Activated T-cell treated with anti-CD3 and anti-CD28 coated beads for 24 hours (primary cell): Measurements from ENCODE around the gene AGO1.
A peak's percentile ranks its signal among the peaks of the same experiment; 100 is the strongest.
"Not testable (repeated sequence)": the region's sequence is repeated elsewhere in the genome, so short reads cannot be mapped to it uniquely, and the experiment has no call there.

ENCODE experiments used
- DNase-seq: peaks from one replicate; pipeline ENCODE4 v3.0.0-alpha.2; 2020; ENCODE audit warnings: low read depth

AGO1 gene

DNA sequence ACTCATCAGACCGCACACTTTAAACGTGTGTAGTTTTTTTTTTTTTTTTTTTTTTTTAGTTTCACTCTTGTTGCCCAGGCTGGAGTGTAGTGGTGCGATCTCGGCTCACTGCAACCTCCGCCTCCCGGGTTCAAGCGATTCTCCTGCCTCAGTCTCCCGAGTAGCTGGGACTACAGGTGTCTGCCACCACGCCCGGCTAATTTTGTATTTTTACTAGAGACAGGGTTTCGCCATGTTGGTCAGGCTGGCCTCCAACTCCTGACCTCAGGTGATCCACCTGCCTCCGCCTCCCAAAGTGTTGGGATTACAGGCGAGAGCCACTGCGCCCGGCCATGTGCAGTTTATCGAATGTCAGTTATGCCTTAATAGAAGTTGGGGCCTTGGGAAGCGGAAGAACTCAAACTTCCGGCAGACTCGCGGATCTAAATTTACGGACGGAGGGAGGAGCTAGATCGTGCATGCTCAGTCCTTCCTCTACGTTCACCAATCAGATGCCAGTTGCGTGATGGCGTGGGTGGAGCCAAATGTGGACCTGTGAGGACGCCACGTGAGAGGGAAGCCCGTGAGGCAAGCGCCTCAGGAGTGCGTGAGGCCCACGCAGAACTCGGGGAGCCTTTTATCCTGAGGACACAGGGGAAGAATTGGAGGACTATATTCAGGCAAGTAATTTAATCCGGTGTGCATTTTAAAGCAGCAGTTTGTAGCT lies 13.6 kb upstream of the AGO1 start:
- DNase-seq = not testable (repeated sequence)

DNA sequence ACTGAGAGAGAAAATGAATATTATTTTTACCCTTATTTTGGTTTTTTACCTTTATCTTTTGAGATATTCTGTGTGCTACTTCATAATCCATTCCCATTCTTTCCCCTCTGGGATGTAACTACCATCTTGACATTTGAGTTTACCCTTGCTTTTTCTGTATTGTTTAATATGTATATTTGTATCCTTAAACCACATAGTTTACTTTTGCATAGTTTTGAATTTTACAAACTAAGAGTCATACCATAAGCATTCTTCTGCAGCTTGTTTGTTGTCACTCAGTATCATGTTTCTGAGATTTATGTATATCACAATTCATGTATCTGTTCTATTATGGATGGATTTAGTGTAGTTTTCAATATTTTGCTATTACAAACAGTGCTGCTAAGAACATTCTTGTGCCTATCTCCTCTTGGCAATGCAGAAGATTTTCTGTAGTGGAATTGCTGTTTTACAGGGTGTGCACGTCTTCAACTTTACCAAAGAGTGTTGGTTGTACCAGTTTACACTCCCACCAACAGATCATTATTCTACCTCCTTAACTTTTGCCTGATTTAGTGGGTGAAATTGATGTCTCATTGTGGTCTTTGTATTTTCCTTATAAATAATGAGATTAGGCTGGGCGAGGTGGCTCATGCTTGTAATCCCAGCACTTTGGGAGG lies 12.2 kb upstream of the AGO1 start:
- no peak for DNase-seq

DNA sequence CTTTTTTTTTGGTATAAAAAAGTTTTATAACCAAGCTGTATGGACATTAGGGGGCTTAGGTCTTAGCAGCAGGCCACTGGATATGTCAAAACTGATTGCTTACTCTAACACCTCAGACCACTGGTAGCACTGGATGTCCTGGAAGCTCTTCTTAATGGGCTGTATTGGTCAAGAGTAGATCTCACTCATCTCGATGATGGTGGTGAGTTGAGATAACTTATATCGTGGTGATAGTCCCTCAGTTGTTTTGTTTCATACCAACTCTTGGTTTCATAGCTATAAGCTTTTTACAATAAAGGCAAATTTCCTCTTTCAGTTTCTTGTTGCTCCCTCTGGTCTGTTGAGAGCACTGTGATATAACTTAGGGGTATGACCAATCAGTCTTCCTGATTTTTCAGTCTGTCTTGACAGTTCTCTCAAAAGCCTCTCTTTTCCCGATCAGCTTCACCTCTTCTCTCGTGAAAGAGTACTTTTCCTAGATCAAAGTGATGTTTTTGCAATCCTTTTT lies 9.7 kb upstream of the AGO1 start:
- DNase-seq = no peak

DNA sequence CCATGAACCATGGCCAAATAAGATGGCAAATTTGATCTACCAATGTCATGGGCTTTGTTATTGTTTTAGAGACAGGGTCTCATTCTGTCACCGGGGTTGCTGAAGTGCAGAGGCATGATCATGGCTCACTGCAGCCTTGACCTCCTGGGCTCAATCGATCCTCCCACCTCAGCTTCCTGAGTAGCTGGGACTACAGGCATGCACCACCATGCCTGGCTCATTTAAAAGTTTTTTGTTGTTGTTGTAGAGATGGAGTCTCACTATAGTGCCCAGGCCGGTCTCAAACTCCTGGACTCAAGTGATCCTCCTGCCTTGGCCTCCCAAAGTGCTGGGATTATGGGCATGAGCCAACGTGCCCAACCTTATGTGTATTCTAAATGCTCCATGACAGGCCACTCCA lies 8.9 kb upstream of the AGO1 start:
- not testable (repeated sequence) for DNase-seq

GRCh38 chr1:35876988-35877387 lies 6.0 kb upstream of the AGO1 start:
- no peak for DNase-seq

DNA sequence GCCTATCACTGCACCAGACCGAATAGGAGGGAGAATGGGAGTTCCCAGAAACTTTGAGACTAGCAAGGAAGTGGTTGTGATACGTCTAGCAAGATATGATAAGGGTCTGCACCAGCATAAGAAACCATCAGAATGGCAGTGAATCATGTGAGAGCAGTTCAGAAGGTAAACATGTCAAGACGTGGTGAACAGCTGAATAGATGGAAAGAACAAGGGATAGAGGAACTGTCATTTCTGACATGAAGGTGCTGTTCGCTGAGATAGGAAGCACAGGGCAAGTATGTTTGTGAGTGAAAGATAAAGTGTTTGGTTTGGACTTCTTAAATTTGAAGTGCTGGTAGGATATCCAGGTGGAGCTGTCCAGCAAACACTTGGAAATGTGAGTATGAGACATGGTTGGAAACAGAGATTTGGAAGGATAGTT lies 1.1 kb upstream of the AGO1 start:
- no peak for DNase-seq

DNA sequence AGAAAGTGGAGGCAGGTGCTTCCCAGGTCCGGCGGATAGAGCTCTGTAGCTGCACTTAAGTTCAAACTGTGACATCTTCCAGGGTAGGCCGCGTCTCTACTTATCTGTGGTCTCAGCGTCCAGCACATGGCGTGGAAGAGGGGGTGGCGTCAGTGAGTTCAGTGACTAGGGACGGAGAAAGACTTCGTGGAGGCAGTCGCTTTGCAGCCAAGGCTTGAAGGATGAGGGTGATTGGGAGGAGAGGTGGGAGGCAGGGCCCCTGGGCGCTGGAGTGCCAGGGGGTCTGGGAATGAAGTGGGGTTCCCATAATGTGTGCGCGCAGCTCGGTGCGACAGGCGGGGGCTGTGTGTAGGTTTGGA lies 444 bp upstream of the AGO1 start:
- no peak for DNase-seq

DNA sequence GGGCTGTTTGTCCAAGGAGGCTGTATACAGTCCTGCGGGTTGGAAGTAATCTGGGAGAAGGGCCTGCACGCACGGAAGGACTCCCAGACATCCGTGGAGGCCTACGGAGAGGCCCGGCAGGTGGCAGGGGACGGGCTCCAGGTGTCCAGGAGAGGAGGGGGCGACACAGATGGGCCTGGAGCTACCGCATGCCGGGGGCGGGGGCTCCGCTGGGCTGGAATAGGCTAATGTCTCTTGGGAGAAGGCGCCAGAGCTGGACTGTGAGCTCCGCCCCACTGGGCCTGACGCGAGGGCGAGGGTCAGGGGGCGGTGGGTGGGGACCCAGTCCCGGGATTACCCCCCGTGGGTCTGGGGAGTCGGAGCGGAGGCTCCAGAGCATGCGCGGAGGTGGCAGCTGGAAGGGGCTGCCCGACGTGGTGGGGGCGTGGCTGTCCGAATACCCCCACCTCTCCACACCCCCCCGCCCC lies 659 bp downstream of the AGO1 start:
- DNase-seq = peak; percentile 32

DNA sequence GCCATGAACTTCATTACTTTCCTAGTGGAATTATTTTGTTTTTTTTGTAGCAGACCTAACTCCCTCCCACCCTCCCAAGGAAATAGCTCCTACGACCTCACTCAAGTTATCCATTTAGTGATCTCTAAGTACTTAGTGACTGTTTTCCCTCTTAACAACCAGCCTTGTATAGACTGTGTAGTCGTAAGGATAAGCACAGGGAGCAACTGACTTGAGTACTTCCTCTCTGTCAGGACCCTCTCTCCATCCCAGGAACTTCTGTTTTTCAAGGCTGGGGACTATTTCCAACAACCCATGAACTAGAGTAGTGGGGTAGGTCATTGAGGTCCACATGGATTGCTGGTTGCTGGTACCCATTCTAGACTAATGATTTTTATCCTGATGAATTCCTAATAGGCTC lies 1.9 kb downstream of the AGO1 start:
- no peak for DNase-seq

DNA sequence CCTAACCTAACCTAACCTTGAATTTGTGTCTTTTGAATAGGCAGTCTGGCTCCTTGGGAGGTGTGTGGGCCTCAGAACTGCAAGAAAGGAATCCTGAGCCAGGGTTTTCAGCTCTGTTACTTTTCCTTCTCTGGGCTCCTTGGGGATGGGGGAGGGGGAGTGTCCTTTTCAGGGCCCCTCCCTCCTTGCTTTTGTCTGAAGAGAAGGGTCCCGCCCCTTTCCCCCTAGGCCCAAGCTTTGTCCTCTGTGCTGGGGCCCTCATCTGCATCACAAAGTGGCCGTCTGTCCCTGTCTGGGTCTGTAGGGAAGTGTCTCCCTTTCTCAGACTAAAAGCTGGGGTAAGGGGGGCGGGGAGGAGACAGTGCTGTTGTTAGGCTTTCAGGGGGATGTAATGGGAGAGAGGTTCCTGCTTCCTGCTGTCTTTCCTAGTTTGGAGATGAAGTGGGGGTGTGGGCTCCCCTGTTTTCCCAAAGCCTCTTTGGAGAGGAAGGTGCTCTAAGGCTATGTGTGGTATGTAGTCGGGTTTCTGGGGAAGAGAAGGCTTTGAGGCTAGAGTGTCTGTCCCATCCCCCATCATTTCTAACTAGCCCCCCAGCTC lies 3.1 kb downstream of the AGO1 start:
- no peak for DNase-seq

DNA sequence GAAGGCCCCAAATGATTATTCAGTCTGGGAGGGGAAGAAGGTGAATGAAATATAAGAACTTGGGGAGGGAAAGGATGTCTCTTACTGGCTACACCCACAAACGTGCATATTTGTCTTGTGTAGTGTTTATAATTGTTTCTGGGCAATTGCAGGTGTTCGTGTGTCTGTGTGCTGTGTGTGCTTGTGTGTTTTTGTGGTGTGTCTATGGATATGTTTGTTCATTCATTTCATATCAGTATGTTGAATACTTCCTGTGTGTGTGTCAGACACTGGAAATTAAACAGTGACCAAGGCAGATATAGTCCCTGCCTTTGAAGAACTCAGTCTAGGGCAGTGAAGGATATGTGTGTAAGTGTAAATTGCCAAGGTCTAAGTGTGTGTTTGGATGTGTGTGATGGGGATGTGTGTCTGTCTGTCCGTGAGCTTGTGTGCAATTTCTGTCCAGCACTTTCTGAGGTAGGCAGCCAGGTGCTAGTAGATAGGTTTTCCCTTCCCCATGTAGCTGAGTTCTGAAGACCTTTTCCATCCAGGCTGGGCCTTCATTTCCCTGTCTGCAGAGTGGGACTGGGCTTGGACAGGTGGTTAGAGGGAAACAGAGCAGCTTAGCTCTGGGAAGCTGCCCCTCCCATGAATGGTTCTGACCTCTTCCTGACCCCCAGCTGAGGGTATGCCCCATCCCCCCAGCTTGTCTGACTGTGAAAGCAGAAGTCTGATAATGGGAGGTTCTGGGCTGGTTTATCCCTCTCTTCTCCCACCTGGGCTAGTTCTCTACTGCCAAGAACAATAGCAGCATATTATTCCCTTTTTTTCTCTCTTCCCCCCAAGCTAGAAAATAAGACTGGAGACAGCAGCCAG lies 3.8 kb downstream of the AGO1 start:
- DNase-seq = no peak

DNA sequence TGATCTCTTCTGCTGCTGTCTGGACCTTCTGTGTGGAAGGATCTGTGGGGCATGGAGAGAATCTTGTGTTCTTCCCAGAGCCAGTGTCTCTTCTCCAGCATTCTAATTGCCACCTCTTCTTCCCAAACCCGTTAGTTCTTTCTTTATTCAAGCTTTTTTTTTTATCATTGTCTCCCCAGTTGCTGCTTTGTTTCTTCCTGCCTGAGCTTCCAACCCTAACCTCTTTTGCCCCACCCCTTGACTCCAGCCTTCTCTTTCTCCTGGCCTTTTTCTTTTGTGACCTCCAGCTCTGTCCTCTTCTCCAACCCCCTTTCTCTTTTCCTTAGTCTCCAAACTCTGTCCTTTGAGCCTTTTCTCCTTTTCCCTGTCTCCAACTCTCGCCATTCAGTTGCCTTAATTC lies 4.5 kb downstream of the AGO1 start:
- no peak for DNase-seq

DNA sequence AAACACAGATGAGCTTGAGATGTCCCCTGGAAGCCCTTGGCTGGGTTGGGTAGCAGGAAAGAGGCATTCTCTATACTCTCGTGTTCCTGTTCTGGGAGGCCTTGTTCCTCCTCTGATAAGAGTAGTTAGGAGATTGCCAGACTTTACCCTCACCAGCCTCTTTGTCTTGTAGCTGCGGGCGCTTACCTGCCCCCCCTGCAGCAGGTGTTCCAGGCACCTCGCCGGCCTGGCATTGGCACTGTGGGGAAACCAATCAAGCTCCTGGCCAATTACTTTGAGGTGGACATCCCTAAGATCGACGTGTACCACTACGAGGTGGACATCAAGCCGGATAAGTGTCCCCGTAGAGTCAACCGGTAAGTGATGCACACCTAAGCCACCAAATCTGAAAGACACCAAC lies 5.2 kb downstream of the AGO1 start:
- DNase-seq = no peak

DNA sequence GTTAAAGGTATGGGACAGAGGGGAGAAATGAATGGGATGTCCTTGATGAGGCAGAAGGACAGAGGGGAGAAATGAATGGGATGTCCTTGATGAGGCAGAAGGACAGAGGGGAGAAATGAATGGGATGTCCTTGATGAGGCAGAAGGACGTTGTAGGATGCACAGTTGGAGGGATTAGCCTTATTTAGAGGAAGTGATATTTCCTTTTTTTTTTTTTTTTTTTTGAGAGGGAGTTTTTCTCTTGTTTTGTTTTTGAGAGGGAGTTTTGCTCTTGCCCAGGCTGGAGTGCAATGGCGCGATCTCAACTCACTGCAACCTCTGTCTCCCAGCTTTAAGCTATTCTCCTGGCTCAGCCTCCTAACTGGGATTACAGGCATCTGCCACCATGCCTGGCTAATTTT lies 6.0 kb downstream of the AGO1 start:
- DNase-seq = not testable (repeated sequence)

DNA sequence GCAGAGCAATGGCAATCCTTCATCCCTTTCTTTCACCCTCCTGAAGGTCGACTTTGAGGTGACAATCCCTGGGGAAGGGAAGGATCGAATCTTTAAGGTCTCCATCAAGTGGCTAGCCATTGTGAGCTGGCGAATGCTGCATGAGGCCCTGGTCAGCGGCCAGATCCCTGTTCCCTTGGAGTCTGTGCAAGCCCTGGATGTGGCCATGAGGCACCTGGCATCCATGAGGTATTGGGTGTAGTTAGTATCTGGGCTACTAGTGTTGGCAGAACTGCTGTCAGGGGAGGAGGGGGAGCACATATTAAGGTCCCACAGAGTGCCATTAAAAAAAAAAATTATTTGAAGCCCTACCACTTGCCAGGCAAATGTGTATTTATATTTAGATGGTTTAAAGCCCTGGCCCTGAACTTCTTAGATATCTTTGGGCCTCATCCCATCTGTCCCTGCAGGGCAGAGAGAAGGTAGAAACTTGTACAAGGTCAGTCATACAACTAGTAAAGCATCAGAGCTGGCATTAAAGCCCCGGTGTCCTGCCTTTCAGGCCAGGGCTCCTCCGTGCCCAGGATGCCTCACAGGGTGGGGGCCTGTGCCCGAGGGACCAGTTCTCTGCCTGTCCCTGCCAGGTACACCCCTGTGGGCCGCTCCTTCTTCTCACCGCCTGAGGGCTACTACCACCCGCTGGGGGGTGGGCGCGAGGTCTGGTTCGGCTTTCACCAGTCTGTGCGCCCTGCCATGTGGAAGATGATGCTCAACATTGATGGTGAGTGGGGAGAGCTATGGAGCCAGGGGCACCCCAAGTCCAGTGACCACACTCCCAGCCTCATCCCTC lies 10.3 kb downstream of the AGO1 start:
- no peak for DNase-seq

DNA sequence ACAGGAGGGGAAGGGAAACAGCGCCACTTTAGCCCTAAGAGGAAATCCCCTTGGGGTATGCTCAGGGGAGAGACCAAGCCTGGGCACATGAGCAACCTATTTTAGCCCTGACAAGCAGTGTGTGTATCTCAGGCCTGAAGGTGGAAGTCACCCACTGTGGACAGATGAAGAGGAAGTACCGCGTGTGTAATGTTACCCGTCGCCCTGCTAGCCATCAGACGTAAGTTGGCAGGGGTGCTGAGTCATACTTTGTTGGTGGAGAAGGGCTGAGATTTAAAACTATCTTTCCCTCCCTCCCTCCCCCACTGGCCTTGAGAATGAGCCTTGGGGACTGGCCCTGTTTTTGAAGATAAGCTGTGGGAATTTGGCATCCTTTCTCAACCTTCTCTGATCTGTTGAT lies 11.2 kb downstream of the AGO1 start:
- DNase-seq = no peak

- no peak for DNase-seq
These were observed 11.6 kb downstream of the AGO1 start for GRCh38 chr1:35894656-35895055.

GRCh38 chr1:35899941-35900340 lies 16.9 kb downstream of the AGO1 start:
- DNase-seq = no peak

GRCh38 chr1:35901235-35901634 lies 18.2 kb downstream of the AGO1 start:
- DNase-seq = no peak

GRCh38 chr1:35902671-35903070 lies 19.7 kb downstream of the AGO1 start:
- DNase-seq = no peak

DNA sequence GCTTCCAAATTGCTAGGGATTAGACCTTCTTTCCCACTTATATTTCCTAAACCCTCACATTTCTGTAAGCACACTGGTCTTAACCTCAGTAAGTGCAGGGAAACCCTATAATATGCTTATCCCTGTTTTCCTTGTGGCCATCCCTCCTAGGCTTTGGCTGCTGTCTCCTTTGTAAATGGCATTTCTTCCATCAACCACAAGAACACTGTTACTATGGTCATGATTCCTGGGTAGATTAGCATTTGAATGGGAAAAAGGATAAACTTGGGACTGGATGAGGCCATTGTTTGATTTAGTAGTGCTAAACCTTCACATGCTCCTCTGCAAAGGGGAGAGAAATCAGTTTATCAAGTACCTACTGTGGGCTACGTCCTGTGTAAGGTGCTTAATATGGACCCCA lies 31.7 kb downstream of the AGO1 start:
- no peak for DNase-seq

DNA sequence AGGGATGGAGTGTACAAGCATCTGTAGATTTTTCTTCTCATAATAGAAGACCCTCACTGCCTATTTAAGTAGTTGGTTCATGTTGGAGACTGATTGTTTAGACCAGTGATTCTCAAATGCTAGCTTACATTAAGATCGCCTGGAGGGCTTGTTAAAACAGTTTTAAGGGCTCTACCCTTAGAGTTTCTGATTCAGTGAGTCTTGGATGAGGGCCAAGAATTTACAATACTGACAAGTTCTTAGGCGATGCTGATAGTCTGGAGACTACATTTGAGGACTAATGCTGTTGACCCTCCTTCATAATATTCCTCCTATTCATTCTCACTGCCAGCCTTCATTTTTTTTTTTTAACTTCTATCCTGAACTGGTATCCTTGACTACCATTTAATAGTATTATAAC lies 32.7 kb downstream of the AGO1 start:
- no peak for DNase-seq
